Right kidney (tissue), 9 donors: ENCODE data around the gene GCAT.

ENCODE experiments used
- DNase-seq: peaks from one replicate; pipeline ENCODE4 v3.0.0-alpha.2; 2016
- long read RNA-seq, 8 donors: transcript quantifications; one replicate each; lab custom pipeline, GENCODE V29; 2026

GCAT gene
- long read RNA-seq, donor 1, transcript GCAT-201 (9 exons, 1,497 nt): major isoform, 10 of 11 reads
- long read RNA-seq, donor 1, partial matches to known transcripts: 0 of 11 reads
- long read RNA-seq, donor 1, other reads (novel, unspliced or antisense): 0 of 11 reads
- long read RNA-seq, donor 2, partial matches to known transcripts: 0 of 4 reads
- long read RNA-seq, donor 2, other reads (novel, unspliced or antisense): 0 of 4 reads
- long read RNA-seq, donor 3, partial matches to known transcripts: 0 of 5 reads
- long read RNA-seq, donor 3, other reads (novel, unspliced or antisense): 0 of 5 reads
- long read RNA-seq, donor 4, transcript GCAT-201 (9 exons, 1,497 nt): major isoform, 7 of 8 reads
- long read RNA-seq, donor 4, partial matches to known transcripts: 0 of 8 reads
- long read RNA-seq, donor 4, other reads (novel, unspliced or antisense): 0 of 8 reads
- long read RNA-seq, donor 5, transcript GCAT-201 (9 exons, 1,497 nt): major isoform, 6 of 6 reads
- long read RNA-seq, donor 5, partial matches to known transcripts: 0 of 6 reads
- long read RNA-seq, donor 5, other reads (novel, unspliced or antisense): 0 of 6 reads
- long read RNA-seq, donor 6, transcript GCAT-201 (9 exons, 1,497 nt): major isoform, 9 of 9 reads
- long read RNA-seq, donor 6, partial matches to known transcripts: 0 of 9 reads
- long read RNA-seq, donor 6, other reads (novel, unspliced or antisense): 0 of 9 reads
- long read RNA-seq, donor 7, transcript GCAT-201 (9 exons, 1,497 nt): major isoform, 12 of 18 reads
- long read RNA-seq, donor 7, partial matches to known transcripts: 6 of 18 reads
- long read RNA-seq, donor 7, other reads (novel, unspliced or antisense): 0 of 18 reads
- long read RNA-seq, donor 8, transcript GCAT-201 (9 exons, 1,497 nt): major isoform, 10 of 11 reads
- long read RNA-seq, donor 8, partial matches to known transcripts: 0 of 11 reads
- long read RNA-seq, donor 8, other reads (novel, unspliced or antisense): 0 of 11 reads

DNA sequence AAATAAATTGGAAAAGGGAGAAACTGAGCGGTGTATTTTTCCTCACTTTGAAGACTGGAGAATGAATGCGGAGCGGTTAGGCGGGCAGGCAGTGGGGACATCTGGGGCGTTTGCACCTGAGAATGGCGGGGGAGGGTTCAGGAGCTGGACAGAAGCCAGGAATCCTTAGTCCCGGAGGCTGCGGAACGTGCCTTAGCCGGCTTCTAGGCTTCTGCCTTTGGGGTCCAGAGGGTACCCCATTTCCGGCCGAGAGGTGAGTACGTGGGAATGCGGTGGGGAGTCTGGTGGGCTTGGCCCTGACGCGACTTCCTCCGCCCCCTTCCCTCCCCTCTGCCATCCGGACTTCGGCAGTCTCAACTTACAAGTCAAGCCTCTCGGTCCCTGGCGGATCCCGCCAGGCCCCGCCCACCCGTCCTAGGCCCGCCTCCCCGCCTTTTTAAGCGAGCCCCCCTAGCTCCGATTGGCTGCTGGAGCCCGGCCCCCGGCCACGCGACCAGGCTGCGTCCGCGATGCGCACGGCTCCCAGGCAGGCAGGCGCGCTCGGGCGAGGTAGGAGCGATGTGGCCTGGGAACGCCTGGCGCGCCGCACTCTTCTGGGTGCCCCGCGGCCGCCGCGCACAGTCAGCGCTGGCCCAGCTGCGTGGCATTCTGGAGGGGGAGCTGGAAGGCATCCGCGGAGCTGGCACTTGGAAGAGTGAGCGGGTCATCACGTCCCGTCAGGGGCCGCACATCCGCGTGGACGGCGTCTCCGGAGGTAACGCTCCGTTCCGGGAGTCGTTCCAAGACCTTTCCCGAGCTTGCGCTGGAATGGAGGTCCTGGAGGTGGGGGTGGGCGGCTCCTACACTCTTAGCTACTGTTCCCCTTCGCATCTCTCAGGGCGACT is at the start of gene GCAT:
GCAT (plus strand) TSS at position 525 of the 884 bp plus-strand sequence; CDS start at position 559, 34 bp downstream.
- DNase-seq: peak; percentile 88

DNA sequence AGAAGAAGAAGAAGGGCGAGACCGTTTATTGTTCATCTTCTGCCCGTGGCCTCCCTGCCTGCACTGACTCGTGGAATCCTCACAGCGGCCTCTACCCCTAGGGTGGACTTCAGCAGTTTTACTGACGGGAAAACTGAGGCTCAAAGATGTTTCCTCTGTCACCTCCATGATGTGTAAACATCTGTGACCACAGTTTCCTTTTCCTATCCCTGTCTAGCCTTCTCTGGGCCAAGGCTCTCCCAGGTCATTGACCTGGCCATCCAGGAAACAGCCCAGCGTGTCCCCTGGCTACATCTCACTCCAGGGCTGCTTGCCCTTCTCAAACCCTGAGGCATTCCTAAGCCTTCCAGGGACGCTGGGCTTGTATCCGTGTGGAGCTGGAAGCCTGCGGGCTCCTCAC is 49.0 kb upstream of the GCAT start:
- DNase-seq: no peak

GRCh38 chr22:37759281-37759680 is 48.5 kb upstream of the GCAT start:
- DNase-seq: no peak

DNA sequence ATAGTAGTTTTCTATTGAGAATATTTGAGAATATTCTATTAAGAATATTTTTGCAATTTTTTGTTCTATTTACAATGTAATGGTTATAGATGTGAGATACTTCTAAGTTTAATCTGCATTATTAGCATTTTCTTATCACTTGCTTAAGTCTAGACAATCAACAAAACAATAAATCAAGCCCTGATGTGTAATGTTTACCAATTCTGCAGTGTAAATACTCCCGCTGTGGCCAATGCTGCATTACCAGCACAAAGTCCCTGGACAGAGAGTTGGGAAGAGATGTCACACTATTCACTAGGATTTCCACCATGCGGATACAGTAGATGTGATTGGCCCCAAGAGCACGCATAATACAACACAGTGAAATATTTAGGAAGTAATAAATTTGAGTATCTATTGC is 47.6 kb upstream of the GCAT start:
- no peak for DNase-seq

GRCh38 chr22:37762389-37762836 is 45.3 kb upstream of the GCAT start:
- DNase-seq: no peak

- DNase-seq: no peak
Measured at GRCh38 chr22:37763012-37763411, 44.7 kb upstream of the GCAT start.

GRCh38 chr22:37763652-37764051 is 44.1 kb upstream of the GCAT start:
- no peak for DNase-seq

DNA sequence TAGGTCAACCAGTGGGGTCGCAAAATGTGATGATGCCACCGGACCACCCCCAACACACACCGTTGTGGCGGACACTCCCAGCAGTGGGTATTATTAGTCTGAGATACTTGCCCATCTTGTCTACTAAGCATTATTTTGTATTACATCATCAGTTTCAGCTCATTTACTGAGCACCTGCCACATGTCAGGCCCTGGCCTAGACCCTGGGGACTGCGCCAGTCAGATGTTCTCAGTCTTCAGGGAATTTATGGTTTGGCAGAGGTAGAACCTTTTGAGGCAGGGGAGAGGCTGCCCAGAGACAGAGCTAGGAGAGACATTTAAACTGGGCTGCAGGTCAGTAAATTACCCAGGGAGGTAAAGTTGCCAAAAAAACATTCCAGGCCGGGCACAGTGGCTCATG is 43.1 kb upstream of the GCAT start:
- no peak for DNase-seq

GRCh38 chr22:37765498-37765897 is 42.2 kb upstream of the GCAT start:
- DNase-seq: no peak

- no peak for DNase-seq
Measured at GRCh38 chr22:37765953-37766576, 41.7 kb upstream of the GCAT start.

- no peak for DNase-seq
Measured at GRCh38 chr22:37768273-37768672, 39.5 kb upstream of the GCAT start.

DNA sequence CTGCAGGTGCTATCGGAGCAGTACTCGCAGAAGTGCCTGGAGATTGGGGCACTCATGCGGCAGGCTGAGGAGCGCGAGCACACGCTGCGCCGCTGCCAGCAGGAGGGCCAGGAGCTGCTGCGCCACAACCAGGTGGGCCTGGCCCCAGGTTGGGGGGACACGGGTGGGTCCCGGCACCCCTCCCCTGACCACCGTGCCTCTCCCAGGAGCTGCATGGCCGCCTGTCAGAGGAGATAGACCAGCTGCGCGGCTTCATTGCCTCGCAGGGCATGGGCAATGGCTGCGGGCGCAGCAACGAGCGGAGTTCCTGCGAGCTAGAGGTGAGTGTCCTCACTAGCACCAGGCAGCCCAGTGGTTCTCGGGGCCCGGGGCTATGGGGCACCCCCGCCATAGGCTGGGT is 38.7 kb upstream of the GCAT start:
- DNase-seq: no peak

DNA sequence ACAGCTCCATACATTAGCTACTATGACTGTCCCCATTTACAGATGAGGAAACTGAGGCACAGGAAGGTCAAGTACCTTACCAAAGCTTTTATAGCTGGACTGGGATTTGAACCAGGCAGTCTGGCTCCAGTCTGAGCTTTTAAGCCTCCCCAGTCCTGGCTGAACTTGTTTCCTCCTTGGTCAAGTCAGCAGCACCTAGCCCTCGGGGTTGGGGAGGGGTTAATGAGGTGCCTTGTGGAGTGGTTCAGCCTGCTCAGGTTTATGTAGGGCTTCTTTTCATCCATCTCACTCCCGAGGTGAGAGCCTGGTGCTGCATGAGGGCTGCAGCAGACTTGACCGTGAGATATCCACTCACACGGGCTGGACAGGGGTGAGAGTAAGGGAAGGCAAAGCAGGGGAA is 36.7 kb upstream of the GCAT start:
- DNase-seq: no peak

DNA sequence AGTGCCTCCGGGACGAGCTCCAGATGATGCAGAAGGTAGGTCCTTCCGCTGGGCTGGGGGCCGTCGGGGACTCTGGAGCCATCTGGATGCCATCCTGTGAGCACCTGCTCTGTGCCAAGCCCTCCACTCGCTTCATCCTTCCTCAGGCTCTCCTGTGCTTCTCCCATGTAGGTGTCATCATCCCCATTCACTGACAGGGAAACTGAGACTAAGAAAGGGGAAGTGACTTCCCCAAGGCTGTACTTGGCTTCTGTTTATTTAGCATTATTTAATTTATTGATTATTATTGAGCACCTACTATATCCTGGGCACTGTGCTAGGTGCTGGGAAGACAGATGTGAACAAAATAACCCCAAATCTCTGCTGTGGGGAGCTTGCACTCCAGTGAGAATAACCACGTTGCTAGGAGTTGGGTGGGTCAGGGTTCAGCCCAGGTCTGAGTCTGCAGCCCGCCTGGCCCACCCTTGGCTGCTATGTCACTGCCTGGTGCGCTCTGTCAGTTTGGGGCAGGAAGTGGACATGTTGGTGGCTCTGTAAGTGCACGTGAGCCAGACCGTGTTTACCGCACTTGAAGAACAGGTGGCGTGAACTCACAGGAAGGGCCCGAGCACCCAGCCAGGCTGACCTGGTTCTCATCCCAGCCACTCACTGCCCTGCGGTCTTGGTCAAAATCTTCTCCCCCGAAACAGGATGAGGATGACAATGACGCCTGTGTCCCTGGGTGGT is 35.9 kb upstream of the GCAT start:
- no peak for DNase-seq

DNA sequence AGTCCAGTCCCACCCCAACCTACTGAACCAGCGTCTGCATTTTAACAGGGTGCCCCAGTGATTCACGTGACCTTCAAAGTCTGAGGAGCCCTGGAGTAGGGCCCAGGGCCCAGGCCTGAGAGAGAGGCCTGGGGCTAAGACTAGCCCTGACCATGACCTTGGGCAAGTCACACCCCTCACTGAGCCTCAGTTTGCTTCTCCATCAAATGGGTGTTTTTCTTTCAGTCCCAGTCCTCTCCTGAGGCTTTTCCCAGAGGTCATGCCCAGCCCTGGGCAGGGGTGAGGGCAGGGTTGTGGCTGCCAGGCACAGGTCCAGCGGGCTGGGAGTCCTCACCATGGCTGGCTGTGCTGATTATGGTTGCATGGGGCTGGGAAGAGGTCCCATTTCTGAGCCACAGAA is 33.0 kb upstream of the GCAT start:
- no peak for DNase-seq

GRCh38 chr22:37775785-37776638 is 31.7 kb upstream of the GCAT start:
- DNase-seq: no peak

DNA sequence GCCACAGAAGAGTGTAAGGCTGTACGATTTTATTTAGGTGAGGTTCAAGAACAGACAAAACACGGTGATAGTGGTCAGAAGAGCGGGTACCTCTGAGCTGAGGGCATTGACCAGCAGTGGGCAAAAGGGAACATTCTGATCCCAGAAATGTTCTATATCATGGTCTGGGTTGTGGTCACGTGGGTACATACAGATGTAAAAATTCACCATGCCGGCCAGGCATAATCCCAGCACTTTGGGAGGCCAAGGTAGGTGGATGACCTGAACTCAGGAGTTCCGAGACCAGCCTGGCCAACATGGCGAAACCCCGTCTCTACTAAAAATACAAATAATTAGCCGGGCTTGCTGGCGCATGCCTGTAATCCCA is 31.1 kb upstream of the GCAT start:
- no peak for DNase-seq

GRCh38 chr22:37777122-37777687 is 30.5 kb upstream of the GCAT start:
- peak; percentile 41 for DNase-seq

DNA sequence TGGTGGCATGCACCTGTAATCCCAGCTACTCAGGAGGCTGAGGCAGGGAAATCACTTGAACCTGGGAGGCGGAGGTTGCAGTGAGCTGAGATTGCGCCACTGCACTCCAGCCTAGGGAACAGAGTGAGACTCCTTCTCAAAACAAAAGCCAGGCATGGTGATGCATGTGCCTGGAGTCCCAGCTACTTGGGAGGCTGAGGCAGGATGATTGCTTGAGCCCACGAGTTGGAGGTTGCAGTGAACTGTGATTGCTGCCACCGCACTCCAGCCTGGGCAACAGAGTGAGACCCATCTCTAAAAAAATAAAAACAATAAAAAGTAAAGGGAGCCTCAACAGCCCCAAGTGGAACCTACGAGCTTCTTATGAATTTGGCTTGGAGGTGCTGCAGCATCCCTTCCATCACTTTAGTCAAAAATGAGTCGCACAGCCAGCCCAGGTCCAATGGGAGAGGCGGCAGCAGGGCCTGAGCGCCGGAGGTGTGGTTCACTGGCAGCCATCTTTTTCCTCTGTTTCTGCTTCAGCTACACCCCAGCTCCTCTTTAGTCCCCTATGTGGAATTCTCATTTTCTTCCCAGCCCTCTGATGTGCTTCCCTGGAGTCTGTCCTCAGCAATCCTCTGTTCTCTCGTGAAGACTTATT is 29.2 kb upstream of the GCAT start:
- DNase-seq: no peak
